NB4 (cell line): ENCODE measurements around the gene INO80B.

Experiments
- DNase-seq: peaks from one replicate; pipeline ENCODE4 v3.0.0; 2010; ENCODE audit warnings: low read depth
- H3K4me3 ChIP-seq: one replicate; pipeline ENCODE4 v1.5.1; 2011; ENCODE audit warnings: mild to moderate bottlenecking, low read depth, low read length, moderate library complexity
- MYC ChIP-seq: IDR thresholded peaks from 2 replicates; pipeline ENCODE4 v1.6.1; 2011; ENCODE audit warnings: low read depth, low read length
- POLR2A ChIP-seq: IDR thresholded peaks from 2 replicates; pipeline ENCODE4 v1.6.1; 2011; ENCODE audit warnings: mild to moderate bottlenecking; ENCODE audit not compliant: insufficient read length; ENCODE audit errors: extremely low read depth
- TF ChIP-seq, protein P1 (sequence below): IDR thresholded peaks from one replicate; pipeline ENCODE4 v1.5.1; 2012; ENCODE audit warnings: low read depth, low read length
- TF ChIP-seq, protein P2 (sequence below): IDR thresholded peaks from 2 replicates; pipeline ENCODE4 v1.6.1; 2011; ENCODE audit warnings: low read depth, low read length

INO80B gene

GRCh38 chr2:74491648-74492544 is 37.0 kb downstream of the INO80B start:
- no peak overlapping the region for H3K4me3 ChIP-seq
- TF ChIP-seq POLR2A (no peak), MYC (no peak)
- TF ChIP-seq, protein P1, sequence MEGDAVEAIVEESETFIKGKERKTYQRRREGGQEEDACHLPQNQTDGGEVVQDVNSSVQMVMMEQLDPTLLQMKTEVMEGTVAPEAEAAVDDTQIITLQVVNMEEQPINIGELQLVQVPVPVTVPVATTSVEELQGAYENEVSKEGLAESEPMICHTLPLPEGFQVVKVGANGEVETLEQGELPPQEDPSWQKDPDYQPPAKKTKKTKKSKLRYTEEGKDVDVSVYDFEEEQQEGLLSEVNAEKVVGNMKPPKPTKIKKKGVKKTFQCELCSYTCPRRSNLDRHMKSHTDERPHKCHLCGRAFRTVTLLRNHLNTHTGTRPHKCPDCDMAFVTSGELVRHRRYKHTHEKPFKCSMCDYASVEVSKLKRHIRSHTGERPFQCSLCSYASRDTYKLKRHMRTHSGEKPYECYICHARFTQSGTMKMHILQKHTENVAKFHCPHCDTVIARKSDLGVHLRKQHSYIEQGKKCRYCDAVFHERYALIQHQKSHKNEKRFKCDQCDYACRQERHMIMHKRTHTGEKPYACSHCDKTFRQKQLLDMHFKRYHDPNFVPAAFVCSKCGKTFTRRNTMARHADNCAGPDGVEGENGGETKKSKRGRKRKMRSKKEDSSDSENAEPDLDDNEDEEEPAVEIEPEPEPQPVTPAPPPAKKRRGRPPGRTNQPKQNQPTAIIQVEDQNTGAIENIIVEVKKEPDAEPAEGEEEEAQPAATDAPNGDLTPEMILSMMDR: no peak
- TF ChIP-seq, protein P2, sequence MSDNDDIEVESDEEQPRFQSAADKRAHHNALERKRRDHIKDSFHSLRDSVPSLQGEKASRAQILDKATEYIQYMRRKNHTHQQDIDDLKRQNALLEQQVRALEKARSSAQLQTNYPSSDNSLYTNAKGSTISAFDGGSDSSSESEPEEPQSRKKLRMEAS: no peak
- DNase-seq: no peak

GRCh38 chr2:74493546-74493945 is 38.7 kb downstream of the INO80B start:
- DNase-seq: no peak
- H3K4me3 ChIP-seq: no peak overlapping the region
- TF ChIP-seq, protein P1: no peak
- no peak for TF ChIP-seq MYC
- TF ChIP-seq POLR2A: no peak
- TF ChIP-seq, protein P2: no peak

- no peak for DNase-seq
- TF ChIP-seq, protein P1: no peak
- TF ChIP-seq, protein P2: no peak
- no peak for TF ChIP-seq MYC
- TF ChIP-seq POLR2A: no peak
- no peak overlapping the region for H3K4me3 ChIP-seq
These were observed 40.6 kb downstream of the INO80B start for GRCh38 chr2:74495440-74495839.

GRCh38 chr2:74496997-74497776 is 42.3 kb downstream of the INO80B start:
- no peak overlapping the region for H3K4me3 ChIP-seq
- TF ChIP-seq, protein P1: no peak
- TF ChIP-seq POLR2A (no peak), MYC (no peak)
- TF ChIP-seq, protein P2: no peak
- no peak for DNase-seq

DNA sequence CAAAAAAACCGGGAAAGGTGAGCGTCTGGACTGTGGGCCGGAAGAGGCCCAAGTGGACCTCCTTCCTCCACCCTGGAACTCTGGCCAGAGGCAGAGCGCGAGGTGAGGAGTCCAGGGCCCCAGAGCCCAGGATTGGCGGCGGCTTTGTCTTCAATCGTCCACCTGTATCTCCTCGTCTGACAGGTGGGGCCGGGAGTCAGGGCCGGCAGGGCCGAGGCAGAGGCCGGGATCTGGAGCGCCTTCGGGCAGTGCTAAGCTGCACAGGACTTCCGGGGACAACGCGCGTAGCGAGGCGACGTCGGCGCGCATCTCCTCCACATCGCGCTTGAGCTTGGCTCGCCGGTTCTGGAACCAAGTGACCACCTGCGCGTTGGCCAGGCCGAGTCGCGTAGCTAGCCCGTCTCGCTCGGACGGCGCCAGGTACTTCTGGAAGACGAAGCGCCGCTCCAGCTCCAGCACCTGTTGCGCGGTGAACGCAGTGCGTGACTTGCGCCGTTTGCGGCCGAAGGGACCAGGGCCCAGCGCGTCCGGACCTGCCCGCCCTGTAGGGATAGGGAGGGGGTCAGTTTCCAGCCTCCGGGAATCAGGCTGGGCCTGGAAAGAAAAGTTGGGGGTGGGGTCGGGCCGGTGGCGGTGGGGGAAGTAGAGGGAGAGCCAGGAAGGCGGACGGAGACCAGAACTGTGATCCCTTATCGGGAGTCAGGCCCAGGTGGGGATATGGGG is 43.1 kb downstream of the INO80B start:
- no peak for DNase-seq
- no peak overlapping the region for H3K4me3 ChIP-seq
- no peak for TF ChIP-seq MYC
- no peak for TF ChIP-seq POLR2A
- TF ChIP-seq, protein P1: no peak
- TF ChIP-seq, protein P2: no peak
